Measurements from ENCODE around the gene SYNE1. TPM values are rescaled to one million over a fixed set of nuclear protein-coding genes. Genes with fewer than 3 reads are reported as not detected.

The SYNE1 gene
- total RNA-seq, 1 experiment from 2014 or later = 3.0 TPM

DNA sequence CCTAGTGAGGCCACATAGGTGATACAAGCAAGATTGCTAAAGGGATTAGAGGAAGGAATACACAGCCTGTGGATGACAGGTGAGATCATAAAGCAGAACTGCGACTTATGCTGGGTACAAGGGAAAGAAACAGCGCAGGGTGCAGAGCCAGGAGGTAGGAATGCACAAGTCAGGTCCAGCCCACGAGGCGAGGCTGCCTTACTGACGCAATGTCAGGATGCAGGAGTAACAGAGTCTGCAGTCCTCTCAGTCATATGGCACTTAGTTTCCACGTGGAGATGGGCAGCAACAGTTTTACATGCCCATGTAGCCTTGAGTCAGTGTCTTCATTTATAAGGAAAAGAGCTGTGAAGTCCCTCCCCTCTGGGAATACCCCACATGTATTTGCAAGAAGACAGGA, 210.9 kb downstream of the SYNE1 start:
- Histone ChIP-seq H3K27me3 (ENCODE audit: insufficient read depth, low read length) (no peaks in the 10 kb centered on the region), H3K4me1 (ENCODE audit: insufficient read depth, low read length) (no peaks in the 10 kb centered on the region), H2BK20ac (ENCODE audit: low read depth, low read length, poor library complexity, severe bottlenecking) (no peak overlapping the region), H4K20me1 (ENCODE audit: control insufficient read depth, insufficient read depth, insufficient read length) (no peaks in the 10 kb centered on the region), H3K23ac (ENCODE audit: insufficient read length, low read depth, low read length) (no peak overlapping the region), H3K79me1 (ENCODE audit: insufficient read depth, low read depth, low read length, poor library complexity, severe bottlenecking) (no peaks in the 10 kb centered on the region), H3K56ac (ENCODE audit: insufficient read length, low read depth, low read length) (no peak overlapping the region), H2BK15ac (ENCODE audit: low read depth, low read length) (no peak overlapping the region), H3K4ac (ENCODE audit: low read depth, low read length) (no peak overlapping the region), H3K27ac (ENCODE audit: insufficient read length, low read depth, low read length) (no peak overlapping the region), H2AK5ac (ENCODE audit: insufficient read length, low read length) (no peak overlapping the region), H3K79me2 (ENCODE audit: insufficient read depth, low read length) (no peaks in the 10 kb centered on the region), H3K9ac (ENCODE audit: extremely low read depth, insufficient read length, low read length) (no peak overlapping the region), H2BK12ac (ENCODE audit: insufficient read length, low read depth, low read length) (no peak overlapping the region), H4K91ac (ENCODE audit: insufficient read length, low read depth, low read length) (no peak overlapping the region), H3K23me2 (ENCODE audit: insufficient read length, low read depth, low read length, poor library complexity, severe bottlenecking) (no peaks in the 10 kb centered on the region), H3K9me3 (ENCODE audit: control insufficient read depth, low read depth, low read length) (no peaks in the 10 kb centered on the region), H2BK120ac (ENCODE audit: low read depth, low read length, poor library complexity, severe bottlenecking) (no peak overlapping the region), H3T11ph (ENCODE audit: low read length) (no peak overlapping the region), H4K8ac (replicated peaks; ENCODE audit: insufficient read length, low read depth, low read length) (no peak overlapping the region), H2BK5ac (ENCODE audit: insufficient read length, low read length) (peak overlapping the region; percentile 13), H2AFZ (ENCODE audit: low read length) (no peak overlapping the region), H3K14ac (ENCODE audit: insufficient read depth, low read length) (no peak overlapping the region), H3K18ac (ENCODE audit: insufficient read length, low read depth, low read length) (no peak overlapping the region), H4K5ac (ENCODE audit: insufficient read length, low read depth, low read length) (no peak overlapping the region), H3K4me2 (ENCODE audit: insufficient read depth, insufficient read length, low read length) (no peak overlapping the region)
- H3K27me3 Mint-ChIP-seq (ENCODE audit: low read depth) = no peaks in the 10 kb centered on the region
- no CpG with 5 or more reads among the region's 6 CpGs for WGBS (ENCODE audit: extremely low coverage, insufficient read length, low lambda C conversion rate)
- no peak for DNase-seq
- no peak overlapping the region for H3K27ac Mint-ChIP-seq
- H3K4me3 Mint-ChIP-seq = no peak overlapping the region
- H3K9me3 Mint-ChIP-seq = peaks cover 0 to 1% of the 10 kb centered on the region in 2 experiments; a peak in 2 of 5 replicates
- H3K4me1 Mint-ChIP-seq = peaks cover 0 to 10% of the 10 kb centered on the region in 2 experiments; a peak in 1 of 4 replicates
- TF ChIP-seq, protein P1, sequence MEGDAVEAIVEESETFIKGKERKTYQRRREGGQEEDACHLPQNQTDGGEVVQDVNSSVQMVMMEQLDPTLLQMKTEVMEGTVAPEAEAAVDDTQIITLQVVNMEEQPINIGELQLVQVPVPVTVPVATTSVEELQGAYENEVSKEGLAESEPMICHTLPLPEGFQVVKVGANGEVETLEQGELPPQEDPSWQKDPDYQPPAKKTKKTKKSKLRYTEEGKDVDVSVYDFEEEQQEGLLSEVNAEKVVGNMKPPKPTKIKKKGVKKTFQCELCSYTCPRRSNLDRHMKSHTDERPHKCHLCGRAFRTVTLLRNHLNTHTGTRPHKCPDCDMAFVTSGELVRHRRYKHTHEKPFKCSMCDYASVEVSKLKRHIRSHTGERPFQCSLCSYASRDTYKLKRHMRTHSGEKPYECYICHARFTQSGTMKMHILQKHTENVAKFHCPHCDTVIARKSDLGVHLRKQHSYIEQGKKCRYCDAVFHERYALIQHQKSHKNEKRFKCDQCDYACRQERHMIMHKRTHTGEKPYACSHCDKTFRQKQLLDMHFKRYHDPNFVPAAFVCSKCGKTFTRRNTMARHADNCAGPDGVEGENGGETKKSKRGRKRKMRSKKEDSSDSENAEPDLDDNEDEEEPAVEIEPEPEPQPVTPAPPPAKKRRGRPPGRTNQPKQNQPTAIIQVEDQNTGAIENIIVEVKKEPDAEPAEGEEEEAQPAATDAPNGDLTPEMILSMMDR (conservative IDR thresholded peaks at IDR 0.05) = no peak
- no peaks in the 10 kb centered on the region for H3K36me3 Mint-ChIP-seq (ENCODE audit: insufficient read depth in 1 of 3, low read depth in 3 of 3)
